BJ (cell line): ENCODE results near the gene ZNF438. TPM values are rescaled to one million over a fixed set of nuclear protein-coding genes. Genes with fewer than 3 reads are reported as not detected.
"Not testable (repeated sequence)": the region's sequence is repeated elsewhere in the genome, so short reads cannot be mapped to it uniquely, and the experiment has no call there.

ENCODE experiments used
- CTCF ChIA-PET: fragments of 350-600 bp; formaldehyde crosslinking; extraction: SDS; loops from one replicate; lab custom pipeline; 2021; ENCODE audit warnings: antibody characterized with exemption, inconsistent platforms; lab: Yijun Ruan, JAX
- POLR2A ChIA-PET: fragments of 300-600 bp; sonication (Branson Sonifier 250); formaldehyde crosslinking; extraction: SDS; loops from one replicate; lab custom pipeline; 2021; ENCODE audit warnings: antibody characterized with exemption; lab: Charles Lee
- DNase-seq: peaks from one replicate; pipeline ENCODE4 v3.0.0-alpha.2; 2011; ENCODE audit warnings: low read depth
- H3K27me3 ChIP-seq: 2 replicates; pipeline ENCODE4 v1.6.0; 2011; ENCODE audit warnings: low read length; ENCODE audit not compliant: control insufficient read depth, insufficient read depth
- H3K36me3 ChIP-seq: 2 replicates; pipeline ENCODE4 v1.5.1; 2011; ENCODE audit warnings: low read length; ENCODE audit not compliant: control insufficient read depth, insufficient read depth
- H3K4me3 ChIP-seq: 2 replicates; pipeline ENCODE4 v1.5.1; 2011; ENCODE audit warnings: low read depth, mild to moderate bottlenecking, control low read depth, low read length
- CTCF ChIP-seq: IDR thresholded peaks from 2 replicates; pipeline ENCODE4 v1.5.1; 2011; ENCODE audit warnings: low read depth, mild to moderate bottlenecking, control low read depth, inconsistent platforms, low read length, moderate library complexity; ENCODE audit not compliant: insufficient read depth
- polyA plus RNA-seq: library from polyadenylated mRNA; depleted of rRNA; stranded (reverse); fragments of >200 nt; gene quantifications from 2 replicates; pipeline ENCODE4 v1.2.3, GENCODE V29; 2011

The ZNF438 gene
- polyA plus RNA-seq, 1 experiment: 3.7 TPM

GRCh38 chr10:30940256-30940655 lies 91.4 kb downstream of the ZNF438 start:
- ChIA-PET CTCF (interaction anchor here (1.2 kb wide), 1 partner anchor 24 kb away, joined by 3 read pairs; no protein-coding TSS in a partner anchor), POLR2A (no interaction called here)
- TF ChIP-seq CTCF: no peak
- H3K36me3 ChIP-seq: no peaks in the 10 kb centered on the region
- no peak for DNase-seq
- no peak overlapping the region for H3K4me3 ChIP-seq
- H3K27me3 ChIP-seq: no peaks in the 10 kb centered on the region

GRCh38 chr10:30939643-30940251 lies 91.9 kb downstream of the ZNF438 start:
- no peaks in the 10 kb centered on the region for H3K27me3 ChIP-seq
- CTCF ChIA-PET: no interaction called here
- TF ChIP-seq CTCF: no peak
- POLR2A ChIA-PET: no interaction called here
- DNase-seq: no peak
- no peak overlapping the region for H3K4me3 ChIP-seq
- H3K36me3 ChIP-seq: no peaks in the 10 kb centered on the region

GRCh38 chr10:30935078-30935477 lies 96.6 kb downstream of the ZNF438 start:
- no peak for DNase-seq
- POLR2A ChIA-PET: no interaction called here
- Histone ChIP-seq H3K27me3 (no peaks in the 10 kb centered on the region), H3K36me3 (no peaks in the 10 kb centered on the region), H3K4me3 (no peak overlapping the region)
- CTCF ChIA-PET: no interaction called here
- TF ChIP-seq CTCF: no peak

- ChIA-PET CTCF (interaction anchor here (0.6 kb wide), 1 partner anchor 69 kb away, joined by 3 read pairs; no protein-coding TSS in a partner anchor), POLR2A (no interaction called here)
- H3K27me3 ChIP-seq: no peaks in the 10 kb centered on the region
- no peak for TF ChIP-seq CTCF
- no peak overlapping the region for H3K4me3 ChIP-seq
- H3K36me3 ChIP-seq: no peaks in the 10 kb centered on the region
- DNase-seq: no peak
Measured at GRCh38 chr10:30931094-30931493, 100.6 kb downstream of the ZNF438 start.

- no peak for TF ChIP-seq CTCF
- H3K4me3 ChIP-seq: no peak overlapping the region
- no peaks in the 10 kb centered on the region for H3K36me3 ChIP-seq
- ChIA-PET POLR2A (no interaction called here), CTCF (no interaction called here)
- H3K27me3 ChIP-seq: no peaks in the 10 kb centered on the region
- DNase-seq: no peak
Measured at GRCh38 chr10:30929901-30930520, 101.7 kb downstream of the ZNF438 start.

GRCh38 chr10:30929311-30929729 lies 102.3 kb downstream of the ZNF438 start:
- H3K4me3 ChIP-seq, H3K27me3 ChIP-seq, POLR2A ChIA-PET, CTCF ChIA-PET, H3K36me3 ChIP-seq, DNase-seq: not testable (repeated sequence)
